Loucy (cell line): ENCODE measurements around the gene NDUFA3.

Experiments used
- EZH2phosphoT487 ChIP-seq: fragments of 200-600 bp; IDR thresholded peaks from 2 replicates; pipeline ENCODE4 v1.6.1; 2018; ENCODE audit warnings: antibody characterized with exemption, mild to moderate bottlenecking, moderate library complexity, borderline replicate concordance
- TF ChIP-seq, protein P1 (sequence below): fragments of 200-600 bp; sonication (generic); conservative IDR thresholded peaks from 2 replicates; pipeline ENCODE4 v1.5.1; 2014; ENCODE audit warnings: mild to moderate bottlenecking, antibody characterized with exemption, low read length

DNA sequence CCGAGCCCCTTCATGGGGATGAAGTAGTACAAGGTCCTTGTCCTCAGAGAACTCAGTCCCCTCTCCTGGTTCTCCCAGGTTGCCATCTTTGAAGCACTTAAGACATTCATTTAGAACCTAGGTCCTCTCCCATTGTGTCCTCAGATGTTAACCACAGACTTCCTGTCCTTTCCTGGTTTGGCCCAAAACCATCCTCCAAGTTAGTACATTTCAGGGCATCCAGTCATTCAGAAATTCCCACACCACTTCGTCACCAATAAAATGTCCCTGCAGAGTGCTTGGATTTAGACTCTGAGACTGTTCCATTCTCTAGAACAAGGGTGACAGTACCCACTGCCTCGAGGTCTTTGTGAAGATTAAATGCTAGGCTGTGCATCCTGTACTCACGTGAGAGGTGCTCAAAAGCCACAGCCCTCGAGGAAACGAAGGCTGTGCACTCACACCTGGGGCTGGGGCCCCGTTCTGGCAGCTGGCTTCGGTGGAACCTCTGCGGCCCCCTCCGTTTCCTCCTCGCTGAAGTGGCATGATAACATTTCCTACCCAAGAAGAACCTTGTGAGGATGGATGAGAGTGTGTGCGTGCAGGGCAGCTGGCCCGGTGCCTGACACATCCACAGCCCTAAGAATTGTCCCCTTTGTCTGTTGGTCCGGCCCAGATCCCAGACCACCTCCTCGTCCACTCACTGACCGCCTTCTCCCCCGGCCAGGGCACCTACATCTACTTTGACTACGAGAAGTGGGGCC, 52.1 kb downstream of the NDUFA3 start:
- TF ChIP-seq, protein P1, sequence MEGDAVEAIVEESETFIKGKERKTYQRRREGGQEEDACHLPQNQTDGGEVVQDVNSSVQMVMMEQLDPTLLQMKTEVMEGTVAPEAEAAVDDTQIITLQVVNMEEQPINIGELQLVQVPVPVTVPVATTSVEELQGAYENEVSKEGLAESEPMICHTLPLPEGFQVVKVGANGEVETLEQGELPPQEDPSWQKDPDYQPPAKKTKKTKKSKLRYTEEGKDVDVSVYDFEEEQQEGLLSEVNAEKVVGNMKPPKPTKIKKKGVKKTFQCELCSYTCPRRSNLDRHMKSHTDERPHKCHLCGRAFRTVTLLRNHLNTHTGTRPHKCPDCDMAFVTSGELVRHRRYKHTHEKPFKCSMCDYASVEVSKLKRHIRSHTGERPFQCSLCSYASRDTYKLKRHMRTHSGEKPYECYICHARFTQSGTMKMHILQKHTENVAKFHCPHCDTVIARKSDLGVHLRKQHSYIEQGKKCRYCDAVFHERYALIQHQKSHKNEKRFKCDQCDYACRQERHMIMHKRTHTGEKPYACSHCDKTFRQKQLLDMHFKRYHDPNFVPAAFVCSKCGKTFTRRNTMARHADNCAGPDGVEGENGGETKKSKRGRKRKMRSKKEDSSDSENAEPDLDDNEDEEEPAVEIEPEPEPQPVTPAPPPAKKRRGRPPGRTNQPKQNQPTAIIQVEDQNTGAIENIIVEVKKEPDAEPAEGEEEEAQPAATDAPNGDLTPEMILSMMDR = no peak
- no peak for TF ChIP-seq EZH2phosphoT487
